H1 (cell line): Measurements from ENCODE around the gene FOSB. TPM values are rescaled to one million over a fixed set of nuclear protein-coding genes. Genes with fewer than 3 reads are reported as not detected.

Experiments used
- ATF2 ChIP-seq: IDR thresholded peaks from 2 replicates; pipeline ENCODE4 v1.6.1; 2012; ENCODE audit warnings: low read length, inconsistent platforms
- BACH1 ChIP-seq: IDR thresholded peaks from 2 replicates; pipeline ENCODE4 v1.6.1; 2012; ENCODE audit warnings: low read length, improper control_type of control experiment
- BCL11A ChIP-seq, 2 experiments: IDR thresholded peaks; one replicate each; pipeline ENCODE4 v1.6.1; 2011; ENCODE audit warnings: low read depth in 2 of 2, low read length in 2 of 2, mild to moderate bottlenecking in 2 of 2
- CBX5 ChIP-seq: fragments of 300-800, 300-1000 bp; sonication (generic); IDR thresholded peaks from 2 replicates; pipeline ENCODE4 v1.7.1; 2016; ENCODE audit warnings: antibody characterized with exemption, low read length, low read depth
- CEBPB ChIP-seq: IDR thresholded peaks from 2 replicates; pipeline ENCODE4 v1.6.1; 2012; ENCODE audit warnings: low read depth, low read length
- FOSL1 ChIP-seq: IDR thresholded peaks from 2 replicates; pipeline ENCODE4 v1.6.1; 2011; ENCODE audit warnings: mild to moderate bottlenecking, low read depth, low read length, moderate library complexity; ENCODE audit not compliant: insufficient read depth
- HDAC2 ChIP-seq, 2 experiments: fragments of 300-600 bp in 1 of 2; sonication (generic) in 1 of 2; IDR thresholded peaks; 2 replicates each; pipeline ENCODE4 v1.6.1; 2011 to 2012; ENCODE audit warnings: low read depth in 2 of 2, low read length in 2 of 2, mild to moderate bottlenecking in 2 of 2, moderate library complexity in 2 of 2, borderline replicate concordance in 1 of 2, inconsistent platforms in 1 of 2
- KDM5A ChIP-seq: fragments of 200-600 bp; IDR thresholded peaks from 2 replicates; pipeline ENCODE4 v1.7.1; 2012; ENCODE audit warnings: mild to moderate bottlenecking, low read length, inconsistent platforms, mixed read lengths
- MAFK ChIP-seq: IDR thresholded peaks from 2 replicates; pipeline ENCODE4 v1.6.1; 2012; ENCODE audit warnings: low read depth, mild to moderate bottlenecking, improper control_type of control experiment, low read length
- MAX ChIP-seq: IDR thresholded peaks from 2 replicates; pipeline ENCODE4 v1.6.1; 2012; ENCODE audit warnings: inconsistent platforms
- NANOG ChIP-seq: IDR thresholded peaks from 2 replicates; pipeline ENCODE4 v1.6.1; 2011; ENCODE audit warnings: low read length, low read depth, mild to moderate bottlenecking, inconsistent platforms; ENCODE audit not compliant: insufficient read depth, poor library complexity, severe bottlenecking
- NRF1 ChIP-seq: IDR thresholded peaks from 2 replicates; pipeline ENCODE4 v1.6.1; 2011; ENCODE audit warnings: mild to moderate bottlenecking, low read depth, low read length, improper control_type of control experiment
- POLR2AphosphoS5 ChIP-seq: IDR thresholded peaks from 2 replicates; pipeline ENCODE4 v1.6.1; 2011; ENCODE audit warnings: low read depth, low read length
- POU5F1 ChIP-seq: IDR thresholded peaks from 2 replicates; pipeline ENCODE4 v1.6.1; 2011; ENCODE audit warnings: low read depth, mild to moderate bottlenecking, low read length, moderate library complexity
- RBBP5 ChIP-seq: IDR thresholded peaks from 2 replicates; pipeline ENCODE4 v1.7.1; 2012; ENCODE audit warnings: low read depth, mild to moderate bottlenecking, inconsistent platforms, low read length, moderate library complexity, borderline replicate concordance
- RFX5 ChIP-seq: IDR thresholded peaks from 2 replicates; pipeline ENCODE4 v1.6.1; 2011; ENCODE audit warnings: low read depth, low read length, improper control_type of control experiment, borderline replicate concordance
- SAP30 ChIP-seq: fragments of 300-600 bp; sonication (generic); IDR thresholded peaks from 2 replicates; pipeline ENCODE4 v1.7.1; 2012; ENCODE audit warnings: low read length, moderate library complexity, mild to moderate bottlenecking, inconsistent platforms; ENCODE audit not compliant: insufficient read depth, insufficient replicate concordance
- SIX5 ChIP-seq: IDR thresholded peaks from 2 replicates; pipeline ENCODE4 v1.6.1; 2011; ENCODE audit warnings: mild to moderate bottlenecking, low read depth, low read length
- SP1 ChIP-seq: IDR thresholded peaks from 2 replicates; pipeline ENCODE4 v1.6.1; 2011; ENCODE audit warnings: low read depth, low read length
- USF2 ChIP-seq: IDR thresholded peaks from 2 replicates; pipeline ENCODE4 v1.6.1; 2011; ENCODE audit warnings: low read length, improper control_type of control experiment
- polyA plus RNA-seq, 7 experiments: library from polyadenylated mRNA; depleted of rRNA in 3 of 7; stranded (reverse) in 5 of 7; unstranded in 2 of 7; fragments of >200 nt in 5 of 7; fragments of 200-250 nt in 2 of 7; gene quantifications; 1 replicate in 5 of 7; 2 replicates in 1 of 7; 4 replicates in 1 of 7; pipeline versions ENCODE4 v1.2.1 to v1.2.3, GENCODE V29; 2011 to 2013; ENCODE audit warnings: missing spikeins in 2 of 7, mixed read lengths in 2 of 7
- total RNA-seq: library from RNA; stranded (reverse); fragmentation: NEBNext Ultra II Directional; extraction: Animal tissue kit (Norgen Biotek cat#: 25700); gene quantifications from 2 replicates; pipeline ENCODE4 v1.2.1, GENCODE V29; 2021

The FOSB gene
- total and polyA plus RNA-seq, 2 of the 8 experiments (the other 6 are each of a cell fraction or from before 2014, with no cell fraction given), result 0.44 to 2.7 TPM

GRCh38 chr19:45485305-45486077, 17.7 kb downstream of the FOSB start (continued):
- no peak for TF ChIP-seq FOSL1
- TF ChIP-seq RFX5, result no peak
- no peak for TF ChIP-seq NRF1
- TF ChIP-seq CEBPB, result no peak
- TF ChIP-seq SIX5, result peak; percentile 98
- peak; percentile 73 for TF ChIP-seq MAFK
- TF ChIP-seq RBBP5, result no peak
- TF ChIP-seq SAP30, result no peak
- no peak for TF ChIP-seq ATF2
- no peak for TF ChIP-seq POU5F1
- no peak for TF ChIP-seq MAX
- no peak for TF ChIP-seq BCL11A (IDR thresholded peaks at IDR 0.05; ENCODE audit: low read depth in 2 of 2, low read length in 2 of 2)
- TF ChIP-seq HDAC2 (IDR thresholded peaks at IDR 0.05; ENCODE audit: borderline replicate concordance in 1 of 2, low read depth in 2 of 2, low read length in 2 of 2), result no peak
- TF ChIP-seq POLR2AphosphoS5, result no peak
- no peak for TF ChIP-seq KDM5A
- TF ChIP-seq SP1, result 0 out of 2 replicates have a peak, but pooled peaks have one; percentile 28
- TF ChIP-seq USF2, result no peak
- no peak for TF ChIP-seq CBX5
- TF ChIP-seq BACH1, result no peak
- no peak for TF ChIP-seq NANOG
